GM18868 (cell line): ENCODE data around the gene FAM193A.
"Not testable (repeated sequence)": the region's sequence is repeated elsewhere in the genome, so short reads cannot be mapped to it uniquely, and the experiment has no call there.

Experiments used
- ATAC-seq: cut with Tn5 transposase; IDR thresholded peaks from one replicate; pipeline ENCODE4 v1.9.1; 2021; ENCODE audit warnings: mild to moderate bottlenecking, moderate library complexity; ENCODE audit not compliant: unreplicated experiment

FAM193A gene

GRCh38 chr4:2647403-2648158, 111.1 kb downstream of the FAM193A start:
- no peak for ATAC-seq

- no peak for ATAC-seq
Measured at GRCh38 chr4:2648159-2648814, 111.8 kb downstream of the FAM193A start.

- no peak for ATAC-seq
Measured at GRCh38 chr4:2649604-2650114, 113.2 kb downstream of the FAM193A start.

DNA sequence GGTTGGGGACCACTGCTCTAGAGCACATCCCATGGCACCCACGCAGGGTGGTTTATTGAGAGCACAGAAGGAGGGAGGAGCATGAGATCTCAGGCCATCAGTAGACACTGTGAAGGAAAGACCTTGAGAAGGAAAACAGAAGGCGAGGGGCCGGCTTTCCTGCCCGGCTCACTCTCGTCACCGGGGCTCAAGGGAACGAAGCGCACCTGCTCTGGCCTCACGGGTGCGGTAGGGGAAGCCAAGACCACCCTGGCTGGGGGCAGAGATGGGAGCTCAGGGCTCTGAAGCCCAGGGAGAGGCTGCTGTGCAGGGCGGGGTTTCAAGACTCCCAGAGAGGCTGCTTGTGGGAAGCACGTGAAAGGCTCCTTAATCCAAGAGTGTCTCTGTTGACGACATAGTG, 113.8 kb downstream of the FAM193A start:
- ATAC-seq = no peak

DNA sequence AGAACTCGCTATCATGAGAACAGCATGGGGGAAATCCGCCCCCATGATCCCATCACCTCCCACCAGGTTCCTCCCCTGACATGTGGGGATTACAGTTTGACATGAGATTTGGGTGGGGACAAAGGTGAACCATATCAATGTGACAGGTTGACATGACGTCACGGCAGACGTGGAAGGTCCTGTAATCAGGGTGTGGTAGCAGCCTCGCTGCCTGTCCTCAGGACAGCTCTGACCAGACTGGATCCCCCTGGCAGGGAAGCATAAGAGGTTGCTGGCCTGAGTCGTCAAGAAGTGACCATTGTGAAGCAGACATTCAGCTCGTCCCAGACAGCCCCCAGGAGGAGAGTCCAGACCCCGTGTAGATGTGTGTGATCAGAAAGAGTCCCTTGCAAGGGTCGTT, 115.1 kb downstream of the FAM193A start:
- no peak for ATAC-seq

DNA sequence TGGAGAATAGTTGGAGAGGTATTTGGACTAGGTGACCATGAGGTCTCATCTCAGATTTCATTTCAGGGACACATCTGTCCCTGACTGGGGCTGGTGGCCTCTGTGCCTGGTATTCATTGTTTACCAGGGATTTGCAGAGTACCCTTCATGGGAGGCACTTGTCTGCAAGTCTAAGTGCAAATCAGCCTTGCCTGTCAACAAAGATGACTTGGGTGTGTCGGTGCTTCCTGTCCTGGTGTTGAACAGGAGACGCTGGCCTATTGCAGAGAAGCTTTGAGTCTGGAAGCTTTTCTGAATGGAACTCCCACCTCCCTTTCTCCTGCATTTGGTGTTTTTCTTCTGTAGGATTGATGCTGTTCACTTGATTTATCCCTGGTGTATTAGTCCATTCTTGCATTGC, 115.6 kb downstream of the FAM193A start:
- ATAC-seq = no peak

DNA sequence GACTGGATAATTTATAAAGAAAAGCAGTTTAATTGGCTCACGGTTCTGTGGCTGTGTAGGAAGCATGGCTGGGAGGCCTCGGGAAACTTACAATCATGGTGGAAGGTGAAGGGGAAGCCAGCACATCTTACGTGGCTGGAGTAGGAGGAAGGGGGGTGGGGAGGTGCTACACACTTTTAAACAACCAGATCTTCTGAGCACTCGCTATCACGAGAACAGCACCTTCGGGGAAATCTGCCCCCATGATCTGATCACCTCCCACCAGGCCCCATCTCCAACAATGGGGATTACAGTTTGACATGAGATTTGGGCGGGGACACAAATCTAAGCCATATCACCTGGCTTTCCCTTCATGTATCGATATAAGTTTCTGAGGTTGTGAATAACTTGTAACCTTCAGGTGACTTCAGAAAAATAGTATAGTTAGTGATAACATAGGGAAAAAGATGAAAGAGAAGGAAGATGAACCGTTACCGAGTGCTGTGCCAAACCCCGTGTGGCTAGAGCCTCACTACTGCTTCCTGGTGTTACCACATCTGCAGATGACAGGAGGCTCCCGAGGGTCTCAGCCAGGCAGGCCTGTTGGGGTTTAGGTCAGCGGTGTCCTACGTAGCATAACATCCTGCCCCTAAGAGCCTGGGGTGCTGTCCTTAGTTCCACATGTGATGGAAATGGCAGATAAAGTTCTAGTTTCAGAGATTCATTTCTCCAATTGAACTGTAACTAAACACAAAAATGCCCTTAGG, 116.1 kb downstream of the FAM193A start:
- ATAC-seq = no peak

DNA sequence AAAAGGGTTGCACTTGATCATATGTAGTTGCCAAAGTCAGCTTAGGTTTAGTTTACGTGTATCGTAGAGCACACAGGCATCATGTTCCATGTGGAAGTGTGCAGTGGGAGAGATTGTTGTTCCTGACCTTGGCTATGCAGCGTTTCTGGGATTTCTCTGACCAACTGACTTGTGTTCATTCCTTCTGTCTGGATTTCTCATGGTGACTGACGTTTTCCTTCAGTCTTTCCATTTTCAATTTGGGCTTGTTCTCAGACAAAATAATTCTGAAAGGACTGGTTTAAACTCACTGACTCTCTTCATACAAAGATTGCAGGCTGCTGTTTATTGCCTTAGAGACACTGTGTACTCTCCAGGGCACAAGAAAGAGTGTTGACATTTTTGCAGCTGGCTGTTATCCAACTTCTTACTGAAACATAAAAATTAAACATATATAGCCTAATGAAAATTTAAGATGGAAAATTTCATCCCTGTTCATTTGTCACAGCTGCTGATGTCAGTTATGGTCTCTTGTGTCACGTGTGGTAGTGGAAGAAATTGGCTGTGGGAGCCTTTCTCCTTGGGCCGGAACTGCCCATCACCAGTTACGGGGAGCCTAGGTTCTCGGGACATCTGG, 124.3 kb downstream of the FAM193A start:
- ATAC-seq = no peak

- ATAC-seq = no peak
Measured at GRCh38 chr4:2662598-2662997, 126.2 kb downstream of the FAM193A start.

DNA sequence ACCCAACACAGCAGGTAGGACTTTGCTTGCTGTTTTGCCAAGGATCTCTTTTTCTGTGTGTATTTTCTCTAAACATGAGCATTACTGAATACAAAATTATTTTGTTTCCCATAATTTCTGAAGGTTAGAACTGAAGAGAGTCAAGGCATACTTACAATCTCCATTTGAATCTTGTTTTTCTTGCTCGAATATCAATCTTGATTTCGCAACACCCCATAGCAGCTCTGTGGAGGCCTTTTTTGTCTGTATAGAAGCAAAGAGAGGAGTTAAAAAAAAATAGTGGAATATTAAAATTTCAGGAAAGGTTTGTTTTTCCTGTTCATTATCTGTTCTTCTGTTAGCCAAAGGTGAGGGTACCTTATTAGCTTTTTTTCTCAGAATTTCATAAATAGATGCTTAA, 126.8 kb downstream of the FAM193A start:
- no peak for ATAC-seq

GRCh38 chr4:2666722-2667247, 130.3 kb downstream of the FAM193A start:
- ATAC-seq = no peak

DNA sequence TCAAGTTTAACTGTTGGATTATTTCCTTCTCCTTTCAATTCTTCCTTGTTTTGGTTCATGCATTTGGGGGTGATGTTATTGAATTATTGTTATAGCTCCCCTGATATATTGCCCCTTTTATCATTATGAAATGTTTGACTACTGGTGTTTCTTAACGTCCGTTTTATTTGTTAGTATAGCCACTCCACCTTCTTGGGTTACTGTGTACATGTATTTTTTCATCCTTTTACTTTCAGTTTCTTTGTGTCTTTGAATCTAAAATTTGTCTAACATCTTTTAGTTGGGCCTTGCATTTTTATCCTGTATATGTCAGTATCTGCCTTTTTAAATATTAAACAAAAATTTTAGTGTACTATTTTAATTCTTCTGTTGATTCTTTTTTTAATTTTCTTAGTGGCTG, 131.0 kb downstream of the FAM193A start:
- ATAC-seq = no peak

DNA sequence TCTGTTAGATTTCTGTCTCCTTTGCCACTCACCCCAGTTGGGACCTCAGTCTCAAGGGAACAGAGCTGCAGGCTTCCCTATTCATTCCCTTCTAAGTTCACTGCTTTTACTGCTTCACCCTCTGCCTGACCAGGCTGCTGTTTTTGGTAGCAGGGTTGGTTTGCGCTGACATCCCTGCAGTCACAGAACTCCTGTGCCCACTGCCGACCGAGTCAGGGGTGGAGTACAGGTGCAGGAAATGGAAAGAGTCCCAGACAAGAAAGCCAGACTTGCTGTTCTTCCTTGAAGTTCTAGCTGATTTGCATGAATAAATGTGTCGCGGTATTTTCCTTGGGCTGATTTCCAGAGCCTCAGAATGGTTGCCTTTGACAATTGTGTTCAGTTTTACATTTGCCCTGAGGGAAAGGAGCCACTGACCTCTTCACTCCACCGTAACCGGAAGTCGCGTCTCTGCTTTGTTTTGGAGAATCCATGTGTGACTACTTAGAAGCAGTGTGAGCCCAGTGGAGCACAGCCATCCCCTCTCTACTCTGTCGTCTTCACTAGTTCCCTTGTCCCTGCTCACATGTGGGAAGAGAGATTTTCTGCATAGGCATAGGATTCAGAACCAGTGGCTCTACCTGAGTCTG, 134.9 kb downstream of the FAM193A start:
- ATAC-seq = no peak

- no peak for ATAC-seq
Measured at GRCh38 chr4:2672082-2672481, 135.6 kb downstream of the FAM193A start.

DNA sequence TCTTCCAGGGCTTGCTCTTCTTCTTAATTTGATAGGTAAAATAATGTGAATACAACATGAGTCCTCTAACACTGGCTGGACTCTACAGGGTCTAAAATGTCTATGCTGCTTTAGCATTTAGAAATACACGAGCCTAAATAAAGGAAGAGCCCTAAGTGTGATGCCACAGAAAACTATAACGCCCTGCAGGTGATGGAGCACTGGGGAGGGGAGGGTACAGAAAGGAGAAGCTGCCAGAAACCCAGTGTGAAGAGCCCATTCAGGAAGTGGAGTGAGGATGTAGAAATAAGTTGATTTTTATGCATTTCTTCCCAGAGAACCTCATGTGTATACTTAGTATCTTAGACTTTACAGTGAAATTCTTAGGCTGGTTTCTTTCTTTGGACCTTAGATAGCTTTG, 136.3 kb downstream of the FAM193A start:
- ATAC-seq = no peak

DNA sequence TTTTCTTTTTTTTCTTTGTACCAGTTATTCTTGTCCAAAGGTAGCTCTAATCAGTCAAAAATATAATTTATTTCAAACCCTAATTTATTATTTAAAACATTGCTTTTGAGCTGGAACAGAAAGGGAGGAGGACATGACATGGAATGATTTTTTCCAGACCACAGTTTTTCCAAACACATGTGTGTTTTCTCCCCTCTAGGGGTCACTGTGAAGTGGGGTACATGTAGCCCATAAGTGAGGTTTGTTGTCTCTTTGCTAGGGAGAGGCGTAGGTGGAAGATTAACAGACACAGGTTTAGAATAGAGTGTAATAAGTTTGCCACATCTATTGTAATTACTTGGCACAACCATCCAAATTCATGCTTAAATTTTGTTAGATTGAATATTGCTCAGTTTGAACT, 136.7 kb downstream of the FAM193A start:
- no peak for ATAC-seq

- not testable (repeated sequence) for ATAC-seq
Measured at GRCh38 chr4:2679762-2680161, 143.3 kb downstream of the FAM193A start.

DNA sequence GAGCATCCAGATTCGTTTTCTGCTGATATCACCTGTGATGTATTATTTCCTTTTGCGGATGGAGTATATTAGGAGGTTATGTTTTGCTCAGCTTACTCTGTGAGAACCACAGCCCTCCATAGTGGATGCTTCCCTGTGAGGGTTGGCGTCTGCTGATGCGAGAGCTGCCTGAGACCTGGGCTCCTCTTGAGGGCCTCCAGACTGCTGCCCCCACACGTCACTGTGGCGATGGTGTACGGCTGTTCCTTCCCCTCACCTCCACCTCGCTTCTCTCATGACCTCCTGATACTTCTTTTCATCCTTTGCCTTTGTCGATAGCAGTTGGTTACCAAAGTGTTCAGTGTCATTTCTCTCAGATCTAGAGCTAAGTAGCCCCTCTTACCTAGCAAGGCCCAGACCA, 148.0 kb downstream of the FAM193A start:
- no peak for ATAC-seq

DNA sequence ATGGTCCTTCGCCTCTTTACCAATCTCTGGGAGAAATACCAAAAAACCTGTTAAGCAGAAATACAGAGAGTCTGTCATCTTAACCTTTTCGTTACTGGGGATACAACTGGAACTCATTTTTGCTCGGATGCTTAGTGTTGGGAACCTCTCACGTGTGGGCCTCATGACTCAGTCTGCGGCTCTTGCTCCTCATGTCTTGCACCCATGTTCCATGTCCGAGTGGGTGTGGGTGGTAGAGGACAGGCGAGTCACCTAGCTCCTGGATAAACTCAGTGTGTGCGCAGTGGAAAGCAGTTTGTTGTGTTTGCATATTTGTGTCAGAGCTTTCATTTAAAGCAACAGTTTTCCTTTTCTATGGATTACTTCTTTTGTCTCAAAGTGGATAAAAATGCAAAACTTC, 149.1 kb downstream of the FAM193A start:
- no peak for ATAC-seq

DNA sequence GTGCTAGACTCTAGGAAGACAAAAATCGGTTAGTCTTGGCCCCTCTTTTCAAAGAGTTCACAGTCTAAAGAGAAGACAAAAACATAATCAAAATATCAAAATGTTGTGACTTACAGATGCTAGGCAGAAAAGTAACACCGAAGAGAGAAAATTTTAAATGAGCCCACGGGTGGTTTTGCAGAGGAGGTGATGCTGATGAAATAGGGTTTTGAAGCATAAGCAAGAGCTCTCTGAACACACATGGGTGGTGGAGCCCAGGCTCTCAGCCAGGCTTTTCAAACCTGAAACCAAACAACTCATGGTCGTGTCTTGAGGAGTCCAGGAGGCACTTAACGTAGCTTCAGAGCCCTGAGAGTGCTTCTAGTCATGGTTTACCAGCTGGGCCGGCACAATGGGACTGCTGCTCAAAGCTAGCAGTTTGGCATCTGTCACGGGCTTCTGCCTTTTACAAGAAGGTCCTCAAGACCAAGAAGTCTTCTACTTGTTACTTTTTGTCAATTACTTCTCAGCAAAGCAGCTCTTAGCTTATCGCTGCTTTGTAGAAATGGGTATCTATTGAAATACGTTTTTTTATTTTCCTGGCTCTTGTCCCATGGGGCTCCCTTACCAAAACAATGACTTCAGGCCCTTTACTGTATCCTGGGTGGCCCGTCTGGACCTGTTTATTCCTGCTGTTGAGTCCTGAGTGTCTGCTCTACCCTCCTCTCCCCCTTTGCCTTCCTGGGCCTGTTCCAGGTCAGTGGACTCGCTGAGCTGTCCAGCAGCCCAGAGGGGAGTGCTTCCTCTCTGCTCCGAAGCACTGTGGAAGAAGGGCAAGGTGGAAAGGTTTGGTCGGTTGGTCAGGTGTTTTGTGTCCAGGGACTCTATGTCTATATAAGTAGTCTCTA, 150.2 kb downstream of the FAM193A start:
- ATAC-seq = no peak
